Upper lobe of left lung (tissue), 6 donors: ENCODE measurements around the gene CCSAP. TPM values are rescaled to one million over a fixed set of nuclear protein-coding genes. Genes with fewer than 3 reads are reported as not detected.

Experiments
- ATAC-seq, 2 donors: fragments of 200-7000 bp; cut with Tn5 transposase; one replicate each; pipeline ENCODE4 v1.9.1; 2022; ENCODE audit warnings: mild to moderate bottlenecking in 2 of 2, moderate library complexity in 2 of 2; ENCODE audit not compliant: low FRiP score in 2 of 2
- DNase-seq, 2 donors: peaks; one replicate each; pipeline ENCODE4 v3.0.0-alpha.2; 2019 to 2020
- H3K27ac ChIP-seq, 4 donors: fragments of 200-600 bp; sonication (generic); one replicate each; pipeline ENCODE4 v1.5.1; 2016 to 2019
- H3K27me3 ChIP-seq, 4 donors: fragments of 200-600 bp; sonication (generic); one replicate each; pipeline ENCODE4 v1.5.1; 2017 to 2019
- H3K36me3 ChIP-seq, 4 donors: fragments of 200-600 bp; sonication (generic); one replicate each; pipeline ENCODE4 v1.5.1; 2016 to 2019
- H3K4me1 ChIP-seq, 4 donors: fragments of 200-600 bp; sonication (generic); one replicate each; pipeline ENCODE4 v1.5.1; 2018 to 2019
- H3K4me3 ChIP-seq, 4 donors: fragments of 200-600 bp; sonication (generic); one replicate each; pipeline ENCODE4 v1.5.1; 2017 to 2019; ENCODE audit warnings: mild to moderate bottlenecking in 2 of 4, moderate library complexity in 1 of 4
- H3K9me3 ChIP-seq, 4 donors: fragments of 200-600 bp; sonication (generic); one replicate each; pipeline ENCODE4 v1.5.1; 2018 to 2019
- CTCF ChIP-seq, 6 experiments: fragments of 450-650 bp in 4 of 6; fragments of 200-600 bp in 2 of 6; sonication (generic) in 2 of 6; IDR thresholded peaks; one replicate each; pipeline ENCODE4 v1.5.1; 2016 to 2019; ENCODE audit warnings: antibody characterized with exemption in 6 of 6
- POLR2A ChIP-seq, 4 donors: fragments of 450-650 bp; IDR thresholded peaks; one replicate each; pipeline ENCODE4 v1.5.1; 2016 to 2017; ENCODE audit warnings: antibody characterized with exemption in 4 of 4, mild to moderate bottlenecking in 2 of 4
- WGBS, 2 donors: methylation state at CpG; one replicate each; pipeline ENCODE4 v1.1.5; 2017 to 2018; 5-methylcytosine and 5-hydroxymethylcytosine counted together
- small RNA-seq, 4 donors: library from RNA; depleted of rRNA; stranded (forward); fragments of <200 nt; gene quantifications; one replicate each; pipeline ENCODE3, GENCODE V24; 2016
- total RNA-seq, 6 donors: library from RNA; depleted of rRNA in 4 of 6; stranded (reverse); fragments of >200 nt in 4 of 6; gene quantifications; one replicate each; pipeline versions ENCODE4 v1.1.0 to v1.2.1, GENCODE V29; 2016 to 2021
- donor health status: DM: no; HTN: no; CAD: no; lungs with moderate emphysema.
- donor health status: DM: no; HTN: yes; CAD: no; lungs with severe emphysema.

The CCSAP gene
- total RNA-seq, 6 donors from 2014 or later, result 4.9 to 11.2 (median 7.1) TPM

DNA sequence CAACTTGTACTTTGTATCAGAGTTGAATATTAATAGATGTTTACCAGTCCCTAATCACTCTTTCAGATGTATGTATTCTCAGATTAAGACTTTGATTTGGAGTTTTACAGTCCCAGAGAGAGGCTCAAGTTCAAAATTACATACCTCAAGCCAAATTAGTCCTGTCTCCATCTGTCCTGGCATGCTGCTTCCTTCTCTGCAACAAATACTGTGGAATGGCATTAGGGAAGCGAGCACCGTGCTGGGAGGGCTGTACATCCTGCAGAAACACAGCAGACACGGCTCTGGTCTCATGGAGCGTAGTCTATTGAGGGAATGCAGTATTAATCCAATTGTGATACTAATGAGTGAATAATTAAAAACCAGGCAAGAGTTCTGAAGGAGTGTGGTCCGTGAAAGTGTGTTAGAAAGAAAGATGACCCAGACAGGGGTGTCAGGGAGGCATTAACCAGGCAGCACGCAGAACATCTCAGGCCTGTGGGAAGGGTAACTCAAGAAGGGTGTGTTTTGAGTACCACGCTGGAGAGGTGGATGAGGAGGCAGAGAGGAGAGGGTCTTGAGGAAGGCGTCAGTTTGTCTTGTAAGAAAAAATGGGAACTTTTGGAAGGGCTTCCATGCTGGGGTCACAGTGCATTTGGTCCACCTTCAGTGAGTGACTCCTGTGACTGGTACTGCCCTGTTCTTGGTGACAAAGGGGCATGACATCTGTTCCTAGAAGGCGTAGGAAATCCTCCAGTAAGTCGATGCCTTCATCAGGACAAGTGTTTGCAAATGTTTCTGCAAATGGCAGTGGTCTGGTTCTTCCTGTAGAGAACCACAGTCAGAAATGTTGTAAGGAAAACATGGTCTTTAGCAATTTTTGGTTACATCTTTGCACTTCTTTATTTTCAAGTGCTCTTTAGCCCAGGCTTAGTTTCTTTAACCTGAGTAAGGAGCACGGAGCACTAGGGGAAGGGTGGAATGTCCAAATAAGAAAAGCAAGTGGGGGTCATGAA lies 70.4 kb downstream of the CCSAP start:
- no peaks in the 10 kb centered on the region for H3K36me3 ChIP-seq
- H3K9me3 ChIP-seq, result no peaks in the 10 kb centered on the region
- ATAC-seq, result no peak
- H3K4me3 ChIP-seq, result peak overlapping the region in 3 of 4 donors; percentile 85 to 89 (median 88)
- H3K27ac ChIP-seq, result peak overlapping the region in 2 of 4 donors; percentile 78 to 88
- DNase-seq, result no peak
- peaks cover 23 to 33% (median 26%) of the 10 kb centered on the region in 4 donors for H3K4me1 ChIP-seq
- 40 to 45% methylated on average over 11 of the region's 11 CpGs for WGBS, 2 donors
- TF ChIP-seq POLR2A (IDR thresholded peaks at IDR 0.05) (no peak), CTCF (IDR thresholded peaks at IDR 0.05) (no peak)
- H3K27me3 ChIP-seq, result no peaks in the 10 kb centered on the region

GRCh38 chr1:229271448-229272159 lies 71.2 kb downstream of the CCSAP start:
- Histone ChIP-seq H3K27me3 (no peaks in the 10 kb centered on the region), H3K4me3 (peak overlapping the region; percentile 62 to 89 (median 86)), H3K36me3 (no peaks in the 10 kb centered on the region), H3K4me1 (peaks cover 23 to 33% (median 26%) of the 10 kb centered on the region in 4 donors), H3K9me3 (no peaks in the 10 kb centered on the region), H3K27ac (peak overlapping the region; percentile 48 to 88 (median 76))
- 1 to 3% methylated on average over 21 to 30 of the region's 32 CpGs for WGBS, 2 donors
- no peak for DNase-seq
- peak; percentile 11 to 65 for ATAC-seq
- TF ChIP-seq CTCF (IDR thresholded peaks at IDR 0.05) (no peak), POLR2A (IDR thresholded peaks at IDR 0.05) (no peak)

Small RNAs within 50 kb of the gene (small RNA-seq; reads per million reads assigned to genes)
- gene RNU6-180P, result 0 reads per million in 4 donors

Other genes with a start within 250 kb of the CCSAP start
- 10 to 100 TPM; 16.8 to 68.6 (median 42.4) TPM for gene RAB4A, start 71.9 kb downstream of the CCSAP start, total RNA-seq
- under 1 TPM in 2 of 6 donors, not detected in 4; 0.17 to 0.26 TPM for gene ACTA1, start 91.0 kb upstream of the CCSAP start, total RNA-seq
- gene NUP133, start 165.3 kb upstream of the CCSAP start, total RNA-seq, result 10 to 100 TPM in 5 of 6 donors, 1 to 10 TPM in 1; 6.2 to 71.2 (median 28.3) TPM
- 10 to 100 TPM; 11.1 to 21.3 (median 17.7) TPM for gene ABCB10, start 215.7 kb upstream of the CCSAP start, total RNA-seq